ENCODE measurements around the gene UTP25. TPM values are rescaled to one million over a fixed set of nuclear protein-coding genes. Genes with fewer than 3 reads are reported as not detected.

The UTP25 gene
- polyA plus RNA-seq, 1 donor (not counting 4 experiments of a cell fraction or from before 2014, with no cell fraction given) = 13.3 TPM

DNA sequence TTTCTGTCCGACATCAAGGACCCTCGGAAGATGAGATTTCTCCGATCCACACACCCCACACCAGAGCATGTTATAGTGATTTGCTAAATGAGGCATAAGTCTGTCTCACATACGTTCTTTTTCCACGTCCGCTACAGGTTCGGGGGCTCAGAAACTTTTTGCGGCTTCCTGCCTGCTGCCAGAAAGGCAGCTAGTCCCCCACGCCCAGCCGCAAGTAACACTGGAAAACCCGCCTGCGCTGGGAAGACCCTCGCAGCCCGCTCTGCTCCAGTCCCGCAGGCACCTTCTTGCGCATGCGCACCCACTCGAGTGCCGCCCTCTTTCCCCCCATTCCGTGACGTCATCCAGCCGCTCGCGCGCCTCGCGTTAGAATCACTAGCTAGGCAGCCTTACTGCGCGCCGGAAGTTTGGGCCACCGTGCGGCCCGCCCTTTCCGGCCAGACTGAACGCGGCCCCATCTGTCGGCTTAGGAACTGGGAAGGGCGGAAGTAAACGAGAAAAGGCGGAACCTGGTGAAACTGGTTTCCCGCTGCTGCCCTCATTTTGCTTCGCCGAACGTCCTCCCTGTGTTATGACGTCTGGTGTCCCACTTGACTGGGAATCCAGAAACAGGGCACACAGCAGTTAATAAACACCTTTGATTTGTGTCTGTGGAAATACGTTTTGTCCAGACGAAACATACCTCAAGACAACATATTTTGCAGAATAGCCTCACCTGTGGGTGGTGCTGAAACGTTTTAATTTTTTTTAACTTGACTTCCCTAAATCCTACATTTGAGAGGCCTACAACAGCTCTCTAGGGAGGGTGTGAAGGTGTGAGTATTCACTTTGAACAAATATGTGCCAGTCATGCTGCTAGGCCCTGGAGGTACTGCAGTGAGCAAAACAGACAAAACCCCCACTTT lies 43.3 kb upstream of the UTP25 start, which contains the start of gene C1orf74:
TSS of gene C1orf74 (minus strand) at position 295 of the 905 bp plus-strand sequence. CDS start 925 bp downstream, outside the sequence.
- no peak within 1 kb of the TSS for H2AFZ ChIP-seq (ENCODE audit: control insufficient read depth, low read length)
- peaks cover 35 to 44% of the 10 kb centered on the region in 2 experiments for H3K36me3 ChIP-seq (ENCODE audit: control insufficient read depth in 2 of 2, extremely low read depth in 1 of 2, insufficient read depth in 2 of 2, low read length in 2 of 2)
- peaks cover 14% of the 10 kb centered on the region for H4K20me1 ChIP-seq (ENCODE audit: control insufficient read depth, extremely low read depth, insufficient read depth, low read length)
- peak within 1 kb of the TSS; percentile 78 for H3K27ac ChIP-seq (ENCODE audit: control insufficient read depth, insufficient read depth, low read length)
- H3K9ac ChIP-seq (ENCODE audit: control insufficient read depth, extremely low read depth, insufficient read depth, low read length) = peak within 1 kb of the TSS; percentile 85
- no peaks in the 10 kb centered on the region for H3K9me3 ChIP-seq (ENCODE audit: control insufficient read depth, low read depth, low read length)
- peaks cover 2% of the 10 kb centered on the region for H3K9me1 ChIP-seq (ENCODE audit: control insufficient read depth, extremely low read depth, insufficient read depth, low read length)
- peaks cover 18% of the 10 kb centered on the region for H3K4me1 ChIP-seq (ENCODE audit: control insufficient read depth, extremely low read depth, insufficient read depth, low read length)
- DNase-seq (ENCODE audit: low read depth, low spot score) (no peak), FAIRE-seq (peak; percentile 77)
- peaks cover 15% of the 10 kb centered on the region for H3K79me2 ChIP-seq (ENCODE audit: control insufficient read depth, insufficient read depth, low read length)
- H3K4me2 ChIP-seq (ENCODE audit: control insufficient read depth, extremely low read depth, insufficient read depth, low read depth, low read length) = peak within 1 kb of the TSS; percentile 88
- no peaks in the 10 kb centered on the region for H3K27me3 ChIP-seq (ENCODE audit: control insufficient read depth, extremely low read depth, insufficient read depth, low read length)
- dilution Hi-C loops (cut with MboI; ENCODE audit: extremely low pct_ligation_motif_present, low sequenced_read_pairs) = no loop called here
- TF ChIP-seq, protein P1, sequence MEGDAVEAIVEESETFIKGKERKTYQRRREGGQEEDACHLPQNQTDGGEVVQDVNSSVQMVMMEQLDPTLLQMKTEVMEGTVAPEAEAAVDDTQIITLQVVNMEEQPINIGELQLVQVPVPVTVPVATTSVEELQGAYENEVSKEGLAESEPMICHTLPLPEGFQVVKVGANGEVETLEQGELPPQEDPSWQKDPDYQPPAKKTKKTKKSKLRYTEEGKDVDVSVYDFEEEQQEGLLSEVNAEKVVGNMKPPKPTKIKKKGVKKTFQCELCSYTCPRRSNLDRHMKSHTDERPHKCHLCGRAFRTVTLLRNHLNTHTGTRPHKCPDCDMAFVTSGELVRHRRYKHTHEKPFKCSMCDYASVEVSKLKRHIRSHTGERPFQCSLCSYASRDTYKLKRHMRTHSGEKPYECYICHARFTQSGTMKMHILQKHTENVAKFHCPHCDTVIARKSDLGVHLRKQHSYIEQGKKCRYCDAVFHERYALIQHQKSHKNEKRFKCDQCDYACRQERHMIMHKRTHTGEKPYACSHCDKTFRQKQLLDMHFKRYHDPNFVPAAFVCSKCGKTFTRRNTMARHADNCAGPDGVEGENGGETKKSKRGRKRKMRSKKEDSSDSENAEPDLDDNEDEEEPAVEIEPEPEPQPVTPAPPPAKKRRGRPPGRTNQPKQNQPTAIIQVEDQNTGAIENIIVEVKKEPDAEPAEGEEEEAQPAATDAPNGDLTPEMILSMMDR (optimal IDR thresholded peaks at IDR 0.05 in 1 of 3, IDR thresholded peaks at IDR 0.05 in 1 of 3, conservative IDR thresholded peaks at IDR 0.05 in 1 of 3; ENCODE audit: extremely low read depth in 1 of 3, insufficient read depth in 2 of 3, low read length in 3 of 3) = no peak
- no peak for TF ChIP-seq EZH2 (IDR thresholded peaks at IDR 0.05; ENCODE audit: low read length)
- H3K4me3 ChIP-seq (ENCODE audit: control insufficient read depth in 2 of 3, extremely low read depth in 1 of 3, insufficient read depth in 2 of 3, low read depth in 1 of 3, low read length in 3 of 3) = peak within 1 kb of the TSS; percentile 26 to 91 (median 49)

DNA sequence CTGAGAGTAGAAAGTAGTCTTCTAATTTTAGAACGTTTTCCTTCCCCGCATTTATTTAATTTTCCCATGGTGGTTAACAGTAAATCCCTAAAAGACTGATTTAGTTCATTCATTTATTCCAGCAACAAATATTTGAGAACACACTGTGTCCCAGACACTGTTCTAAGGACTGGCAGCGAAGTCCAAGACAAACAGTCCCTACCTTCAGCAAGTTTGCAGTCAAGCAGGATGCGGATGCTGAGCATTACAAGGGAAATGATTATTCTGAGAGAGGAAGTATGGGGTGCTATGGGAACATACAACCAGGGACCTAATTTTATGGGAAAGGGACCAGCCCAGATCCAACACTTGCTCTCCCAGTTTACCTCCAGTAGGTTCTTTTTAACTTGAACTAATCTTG lies 42.2 kb upstream of the UTP25 start:
- no peak overlapping the region for H3K4me2 ChIP-seq (ENCODE audit: control insufficient read depth, extremely low read depth, insufficient read depth, low read depth, low read length)
- peaks cover 26% of the 10 kb centered on the region for H3K79me2 ChIP-seq (ENCODE audit: control insufficient read depth, insufficient read depth, low read length)
- DNase-seq (ENCODE audit: low read depth, low spot score) (no peak), FAIRE-seq (no peak)
- H3K9me3 ChIP-seq (ENCODE audit: control insufficient read depth, low read depth, low read length) = no peaks in the 10 kb centered on the region
- dilution Hi-C loops (cut with MboI; ENCODE audit: extremely low pct_ligation_motif_present, low sequenced_read_pairs) = no loop called here
- H3K9ac ChIP-seq (ENCODE audit: control insufficient read depth, extremely low read depth, insufficient read depth, low read length) = no peak overlapping the region
- H2AFZ ChIP-seq (ENCODE audit: control insufficient read depth, low read length) = no peak overlapping the region
- peaks cover 42 to 54% of the 10 kb centered on the region in 2 experiments for H3K36me3 ChIP-seq (ENCODE audit: control insufficient read depth in 2 of 2, extremely low read depth in 1 of 2, insufficient read depth in 2 of 2, low read length in 2 of 2)
- H3K27ac ChIP-seq (ENCODE audit: control insufficient read depth, insufficient read depth, low read length) = peak overlapping the region; percentile 9
- H3K4me3 ChIP-seq (ENCODE audit: control insufficient read depth in 2 of 3, extremely low read depth in 1 of 3, insufficient read depth in 2 of 3, low read depth in 1 of 3, low read length in 3 of 3) = no peak overlapping the region
- no peak for TF ChIP-seq EZH2 (IDR thresholded peaks at IDR 0.05; ENCODE audit: low read length)
- TF ChIP-seq, protein P1 (optimal IDR thresholded peaks at IDR 0.05 in 1 of 3, IDR thresholded peaks at IDR 0.05 in 1 of 3, conservative IDR thresholded peaks at IDR 0.05 in 1 of 3; ENCODE audit: extremely low read depth in 1 of 3, insufficient read depth in 2 of 3, low read length in 3 of 3) = no peak
- peaks cover 22% of the 10 kb centered on the region for H4K20me1 ChIP-seq (ENCODE audit: control insufficient read depth, extremely low read depth, insufficient read depth, low read length)
- H3K4me1 ChIP-seq (ENCODE audit: control insufficient read depth, extremely low read depth, insufficient read depth, low read length) = peaks cover 22% of the 10 kb centered on the region
- H3K27me3 ChIP-seq (ENCODE audit: control insufficient read depth, extremely low read depth, insufficient read depth, low read length) = no peaks in the 10 kb centered on the region
- no peaks in the 10 kb centered on the region for H3K9me1 ChIP-seq (ENCODE audit: control insufficient read depth, extremely low read depth, insufficient read depth, low read length)
